Measurements from ENCODE around the gene NINJ1. TPM values are rescaled to one million over a fixed set of nuclear protein-coding genes. Genes with fewer than 3 reads are reported as not detected.
A peak's percentile ranks its signal among the peaks of the same experiment; 100 is the strongest.

The NINJ1 gene
- polyA plus RNA-seq, 1 experiment, result 53.9 TPM

GRCh38 chr9:93156475-93157008, 22.5 kb upstream of the NINJ1 start:
- no peak for DNase-seq (ENCODE audit: low read depth)
- CTCF ChIA-PET, result interaction anchor here (1.9 kb wide), 1 partner anchor 146 kb away, joined by 8 read pairs; no protein-coding TSS in a partner anchor

GRCh38 chr9:93155716-93156474, 21.8 kb upstream of the NINJ1 start:
- POLR2A ChIA-PET, result no interaction called here
- no peak for DNase-seq (ENCODE audit: low read depth)
- H3K27me3 ChIP-seq (ENCODE audit: control insufficient read depth, insufficient read depth, low read length), result no peaks in the 10 kb centered on the region; the same call in 1 of the 2 replicates
- no peak overlapping the region for H3K4me3 ChIP-seq (ENCODE audit: low read depth, low read length)
- TF ChIP-seq CTCF (IDR thresholded peaks at IDR 0.05; ENCODE audit: insufficient read depth, low read depth, low read length), result no peak
- CTCF ChIA-PET, result interaction anchor here (2.2 kb wide), 1 partner anchor 11 kb away, joined by 17 read pairs; no protein-coding TSS in a partner anchor
- no peaks in the 10 kb centered on the region for H3K36me3 ChIP-seq (ENCODE audit: control insufficient read depth, insufficient read depth, low read length)

More at GRCh38 chr9:93156475-93157008, 22.5 kb upstream of the NINJ1 start:
- Histone ChIP-seq H3K27me3 (ENCODE audit: control insufficient read depth, insufficient read depth, low read length) (no peaks in the 10 kb centered on the region), H3K36me3 (ENCODE audit: control insufficient read depth, insufficient read depth, low read length) (no peaks in the 10 kb centered on the region), H3K4me3 (ENCODE audit: low read depth, low read length) (no peak overlapping the region)
- TF ChIP-seq CTCF (IDR thresholded peaks at IDR 0.05; ENCODE audit: insufficient read depth, low read depth, low read length), result no peak
- POLR2A ChIA-PET, result no interaction called here

- CTCF ChIA-PET, result interaction anchor here (0.5 to 2.2 kb wide), 11 partner anchors 9 to 148 kb away, joined by 3 to 17 read pairs (median 3); no protein-coding TSS in a partner anchor
- POLR2A ChIA-PET, result no interaction called here
- peak; percentile 59 for TF ChIP-seq CTCF (IDR thresholded peaks at IDR 0.05; ENCODE audit: insufficient read depth, low read depth, low read length)
- no peak overlapping the region for H3K4me3 ChIP-seq (ENCODE audit: low read depth, low read length)
- DNase-seq (ENCODE audit: low read depth), result no peak
- H3K27me3 ChIP-seq (ENCODE audit: control insufficient read depth, insufficient read depth, low read length), result no peaks in the 10 kb centered on the region; the same call in 1 of the 2 replicates
- H3K36me3 ChIP-seq (ENCODE audit: control insufficient read depth, insufficient read depth, low read length), result no peaks in the 10 kb centered on the region
These were observed 20.3 kb upstream of the NINJ1 start for GRCh38 chr9:93154293-93154903.

- CTCF ChIA-PET, result interaction anchor here (0.6 to 2.4 kb wide), 2 partner anchors 9 to 10 kb away, joined by 3 to 7 read pairs; no protein-coding TSS in a partner anchor
These were observed 17.2 kb upstream of the NINJ1 start for GRCh38 chr9:93151097-93151784.

More at GRCh38 chr9:93151097-93151784, 17.2 kb upstream of the NINJ1 start:
- Histone ChIP-seq H3K36me3 (ENCODE audit: control insufficient read depth, insufficient read depth, low read length) (no peaks in the 10 kb centered on the region), H3K4me3 (ENCODE audit: low read depth, low read length) (no peak overlapping the region), H3K27me3 (ENCODE audit: control insufficient read depth, insufficient read depth, low read length) (no peaks in the 10 kb centered on the region; the same call in 1 of the 2 replicates)
- TF ChIP-seq CTCF (IDR thresholded peaks at IDR 0.05; ENCODE audit: insufficient read depth, low read depth, low read length), result no peak
- POLR2A ChIA-PET, result no interaction called here
- DNase-seq (ENCODE audit: low read depth), result no peak
